Adrenal gland (tissue), 12 donors: ENCODE data around the gene GZMH. TPM values are rescaled to one million over a fixed set of nuclear protein-coding genes. Genes with fewer than 3 reads are reported as not detected.

Source experiments
- DNase-seq, 7 donors: peaks; one replicate each; pipeline ENCODE4 v3.0.0-alpha.2; 2019 to 2020
- H3K27ac ChIP-seq, 5 donors: fragments of 200-600 bp; sonication (generic) in 4 of 5; 1 replicate in 3 of 5; 2 replicates in 2 of 5; pipeline versions ENCODE4 v1.5.1 to v1.8.0; 2016 to 2020; ENCODE audit warnings: mild to moderate bottlenecking in 1 of 5
- H3K27me3 ChIP-seq: fragments of 200-600 bp; 2 replicates; pipeline ENCODE4 v1.8.0; 2021
- H3K36me3 ChIP-seq, 2 donors: fragments of 200-600 bp; replicated peaks in 1 of 2; 1 replicate in 1 of 2; 2 replicates in 1 of 2; pipeline versions ENCODE4 v1.5.1 to v1.8.0; 2018 to 2022
- H3K4me1 ChIP-seq, 2 donors: fragments of 200-600 bp; replicated peaks in 1 of 2; 1 replicate in 1 of 2; 2 replicates in 1 of 2; pipeline versions ENCODE4 v1.5.1 to v1.8.0; 2018 to 2021
- H3K4me3 ChIP-seq, 4 donors: fragments of 200-600 bp; sonication (generic) in 3 of 4; one replicate each; pipeline ENCODE4 v1.5.1; 2016 to 2018
- H3K9me3 ChIP-seq, 3 donors: fragments of 200-600 bp; sonication (generic) in 1 of 3; replicated peaks in 1 of 3; 1 replicate in 2 of 3; 2 replicates in 1 of 3; pipeline versions ENCODE4 v1.5.1 to v1.8.0; 2016 to 2021
- CTCF ChIP-seq, 6 experiments: fragments of 450-650 bp in 4 of 6; fragments of 200-600 bp in 2 of 6; sonication (generic) in 1 of 6; IDR thresholded peaks; 1 replicate in 5 of 6; 2 replicates in 1 of 6; pipeline versions ENCODE4 v1.5.1 to v1.8.0; 2016 to 2021; ENCODE audit warnings: antibody characterized with exemption in 6 of 6, mild to moderate bottlenecking in 2 of 6, moderate library complexity in 1 of 6
- POLR2A ChIP-seq, 2 donors: fragments of 450-650 bp; IDR thresholded peaks; one replicate each; pipeline ENCODE4 v1.6.1; 2017; ENCODE audit warnings: antibody characterized with exemption in 2 of 2, mild to moderate bottlenecking in 2 of 2, moderate library complexity in 1 of 2
- WGBS, 4 donors: extraction: QIAGEN DNeasy Blood & Tissue Kit in 2 of 4; methylation state at CpG; one replicate each; pipeline versions ENCODE4 v1.1.5 to v1.1.7; 2013 to 2017; 5-methylcytosine and 5-hydroxymethylcytosine counted together
- intact Hi-C, 2 donors: fragments of 100-400 bp; cut with DNase I; formaldehyde crosslinking; loops; one replicate each; pipeline versions ENCODE4 v1.14.1 to v1.15.0; 2022 to 2023
- polyA plus RNA-seq, 3 donors: library from polyadenylated mRNA; stranded (reverse); fragments of 200-250 nt in 2 of 3; fragments of 350-450 nt in 1 of 3; fragmentation: Illumina TruSeq in 1 of 3; extraction: RNeasy Lipid Tissue Mini Kit (QIAGEN cat#74804) in 1 of 3; gene quantifications; one replicate each; pipeline ENCODE4 v1.2.3, GENCODE V29; 2013 to 2014
- total RNA-seq, 9 donors: library from RNA; depleted of rRNA in 4 of 9; stranded (reverse); fragments of >200 nt in 4 of 9; fragments of 120-200 nt in 1 of 9; fragmentation: NEBNext Ultra II Directional in 1 of 9; extraction: Animal tissue kit (Norgen Biotek cat#: 25700) in 1 of 9; gene quantifications; one replicate each; pipeline versions ENCODE4 v1.1.0 to v1.2.4, GENCODE V29; 2013 to 2023
- donor health status: healthy with polysubstance abuse.
- donor health status: Bipolar disorder and iron deficiency.
- donor health status: DM: yes; HTN: yes; CAD: no.
- donor health status: DM: no; HTN: no; CAD: no.
- donor health status: DM: no; HTN: no; CAD: no.
- donor health status: DM: yes; HTN: yes; CAD: no.

GZMH gene
- total and polyA plus RNA-seq, 12 donors = 0.48 to 6.5 (median 1.3) TPM; not detected in 4

GRCh38 chr14:24563505-24563904, 46.0 kb downstream of the GZMH start:
- no peaks in the 10 kb centered on the region for H3K9me3 ChIP-seq
- no peak for DNase-seq
- H3K36me3 ChIP-seq = no peaks in the 10 kb centered on the region
- intact Hi-C loops = no loop called here
- H3K27me3 ChIP-seq = no peaks in the 10 kb centered on the region
- TF ChIP-seq CTCF (IDR thresholded peaks at IDR 0.05) = no peak
- TF ChIP-seq POLR2A (IDR thresholded peaks at IDR 0.05) = no peak
- H3K4me1 ChIP-seq = no peaks in the 10 kb centered on the region
- H3K4me3 ChIP-seq = no peak overlapping the region
- WGBS, 4 donors = 61 to 82% (median 74%) methylated on average over 2 to 3 of the region's 3 CpGs
- H3K27ac ChIP-seq = no peak overlapping the region

- no peak for TF ChIP-seq POLR2A (IDR thresholded peaks at IDR 0.05)
- TF ChIP-seq CTCF (IDR thresholded peaks at IDR 0.05) = no peak
- DNase-seq = no peak
- no peaks in the 10 kb centered on the region for H3K36me3 ChIP-seq
- H3K27me3 ChIP-seq = no peaks in the 10 kb centered on the region
- H3K4me1 ChIP-seq = no peaks in the 10 kb centered on the region
- 49 to 65% (median 59%) methylated on average over 4 of the region's 4 CpGs for WGBS, 4 donors
- no peak overlapping the region for H3K27ac ChIP-seq
- no peak overlapping the region for H3K4me3 ChIP-seq
- intact Hi-C loops = no loop called here
- H3K9me3 ChIP-seq = no peaks in the 10 kb centered on the region
Observed at GRCh38 chr14:24556756-24557155, 52.7 kb downstream of the GZMH start.

Other genes with a start within 250 kb of the GZMH start
- 100 to 1,000 TPM in 2 of 9 donors, 10 to 100 TPM in 7; 17.0 to 164 (median 48.2) TPM for gene NFATC4, start 241.5 kb downstream of the GZMH start, total RNA-seq
- 100 to 1,000 TPM in 2 of 3 donors, 10 to 100 TPM in 1; 11.8 to 505 (median 390) TPM for gene NFATC4, start 241.5 kb downstream of the GZMH start, polyA plus RNA-seq
- gene NYNRIN, start 210.7 kb downstream of the GZMH start, total RNA-seq = 10 to 100 TPM in 1 of 9 donors, 1 to 10 TPM in 8; 6.0 to 11.0 (median 7.0) TPM
- gene NYNRIN, start 210.7 kb downstream of the GZMH start, polyA plus RNA-seq = 1 to 10 TPM; 2.2 to 6.1 (median 3.4) TPM
- 10 to 100 TPM in 4 of 9 donors, 1 to 10 TPM in 5; 5.0 to 43.6 (median 10.0) TPM for gene CBLN3, start 180.0 kb downstream of the GZMH start, total RNA-seq
- 10 to 100 TPM in 2 of 3 donors, 1 to 10 TPM in 1; 3.9 to 35.7 (median 21.3) TPM for gene CBLN3, start 180.0 kb downstream of the GZMH start, polyA plus RNA-seq
- gene KHNYN, start 179.7 kb downstream of the GZMH start, total RNA-seq = 10 to 100 TPM; 30.2 to 76.9 (median 46.3) TPM
- gene KHNYN, start 179.7 kb downstream of the GZMH start, polyA plus RNA-seq = 10 to 100 TPM; 18.5 to 48.6 (median 36.2) TPM
- 100 to 1,000 TPM in 1 of 9 donors, 10 to 100 TPM in 8; 35.0 to 100 (median 74.4) TPM for gene SDR39U1, start 166.9 kb downstream of the GZMH start, total RNA-seq
- 100 to 1,000 TPM in 2 of 3 donors, 10 to 100 TPM in 1; 50.4 to 218 (median 162) TPM for gene SDR39U1, start 166.9 kb downstream of the GZMH start, polyA plus RNA-seq
- gene CMA1, start 101.4 kb downstream of the GZMH start, total RNA-seq = not detected
- not detected for gene CMA1, start 101.4 kb downstream of the GZMH start, polyA plus RNA-seq
- gene CTSG, start 33.4 kb downstream of the GZMH start, total RNA-seq = under 1 TPM in 4 of 9 donors, not detected in 5; 0.32 to 0.55 (median 0.39) TPM
- under 1 TPM in 1 of 3 donors, not detected in 2; 0.13 TPM for gene CTSG, start 33.4 kb downstream of the GZMH start, polyA plus RNA-seq
- gene GZMB, start 24.5 kb upstream of the GZMH start, total RNA-seq = 1 to 10 TPM in 4 of 9 donors, under 1 TPM in 3, not detected in 2; 0.39 to 2.9 (median 1.1) TPM
- gene GZMB, start 24.5 kb upstream of the GZMH start, polyA plus RNA-seq = 1 to 10 TPM; 1.2 to 5.6 (median 2.1) TPM